Measurements from ENCODE around the gene ANKK1.

Gene ANKK1

GRCh38 chr11:113363996-113364641 is 23.5 kb upstream of the ANKK1 start:
- Histone ChIP-seq H3K36me3 (ENCODE audit: insufficient read depth, low read length) (peaks cover 12% of the 10 kb centered on the region), H3K9me3 (replicated peaks; ENCODE audit: low read length) (no peaks in the 10 kb centered on the region), H3K4me2 (ENCODE audit: low read length) (no peak overlapping the region), H3K27me3 (ENCODE audit: control insufficient read depth, insufficient read depth, low read length) (no peaks in the 10 kb centered on the region), H3K4me3 (ENCODE audit: low read length) (no peak overlapping the region), H3K9ac (ENCODE audit: low read depth, low read length) (no peak overlapping the region), H3K4me1 (ENCODE audit: control insufficient read depth, insufficient read depth, low read length) (no peaks in the 10 kb centered on the region)

GRCh38 chr11:113365895-113366294 is 21.7 kb upstream of the ANKK1 start:
- Histone ChIP-seq H3K9ac (ENCODE audit: low read depth, low read length) (no peak overlapping the region), H3K9me3 (replicated peaks; ENCODE audit: low read length) (no peaks in the 10 kb centered on the region), H3K4me2 (ENCODE audit: low read length) (no peak overlapping the region), H3K4me3 (ENCODE audit: low read length) (no peak overlapping the region), H3K4me1 (ENCODE audit: control insufficient read depth, insufficient read depth, low read length) (no peaks in the 10 kb centered on the region), H3K27me3 (ENCODE audit: control insufficient read depth, insufficient read depth, low read length) (no peaks in the 10 kb centered on the region), H3K36me3 (ENCODE audit: insufficient read depth, low read length) (peaks cover 12% of the 10 kb centered on the region)

GRCh38 chr11:113369411-113369810 is 18.2 kb upstream of the ANKK1 start:
- peaks cover 12% of the 10 kb centered on the region for H3K4me1 ChIP-seq (ENCODE audit: control insufficient read depth, insufficient read depth, low read length)
- H3K4me3 ChIP-seq (ENCODE audit: low read length): no peak overlapping the region
- peaks cover 7% of the 10 kb centered on the region for H3K36me3 ChIP-seq (ENCODE audit: insufficient read depth, low read length)
- H3K27me3 ChIP-seq (ENCODE audit: control insufficient read depth, insufficient read depth, low read length): no peaks in the 10 kb centered on the region
- no peak overlapping the region for H3K9ac ChIP-seq (ENCODE audit: low read depth, low read length)
- H3K4me2 ChIP-seq (ENCODE audit: low read length): no peak overlapping the region
- no peaks in the 10 kb centered on the region for H3K9me3 ChIP-seq (replicated peaks; ENCODE audit: low read length)

- H3K9ac ChIP-seq (ENCODE audit: low read depth, low read length): no peak overlapping the region
These were observed 16.9 kb upstream of the ANKK1 start for GRCh38 chr11:113370634-113371033.

GRCh38 chr11:113372309-113372708 is 15.3 kb upstream of the ANKK1 start:
- H3K4me3 ChIP-seq (ENCODE audit: low read length): no peak overlapping the region
- peaks cover 6% of the 10 kb centered on the region for H3K27me3 ChIP-seq (ENCODE audit: control insufficient read depth, insufficient read depth, low read length)
- H3K4me2 ChIP-seq (ENCODE audit: low read length): no peak overlapping the region
- H3K4me1 ChIP-seq (ENCODE audit: control insufficient read depth, insufficient read depth, low read length): peaks cover 12% of the 10 kb centered on the region
- no peaks in the 10 kb centered on the region for H3K36me3 ChIP-seq (ENCODE audit: insufficient read depth, low read length)
- no peak overlapping the region for H3K9ac ChIP-seq (ENCODE audit: low read depth, low read length)
- no peaks in the 10 kb centered on the region for H3K9me3 ChIP-seq (replicated peaks; ENCODE audit: low read length)

More at GRCh38 chr11:113370634-113371033, 16.9 kb upstream of the ANKK1 start:
- H3K36me3 ChIP-seq (ENCODE audit: insufficient read depth, low read length): no peaks in the 10 kb centered on the region
- H3K4me2 ChIP-seq (ENCODE audit: low read length): no peak overlapping the region
- H3K4me3 ChIP-seq (ENCODE audit: low read length): no peak overlapping the region
- no peaks in the 10 kb centered on the region for H3K27me3 ChIP-seq (ENCODE audit: control insufficient read depth, insufficient read depth, low read length)
- no peaks in the 10 kb centered on the region for H3K9me3 ChIP-seq (replicated peaks; ENCODE audit: low read length)
- H3K4me1 ChIP-seq (ENCODE audit: control insufficient read depth, insufficient read depth, low read length): peaks cover 12% of the 10 kb centered on the region

GRCh38 chr11:113373306-113373705 is 14.3 kb upstream of the ANKK1 start:
- no peak overlapping the region for H3K4me2 ChIP-seq (ENCODE audit: low read length)
- no peak overlapping the region for H3K9ac ChIP-seq (ENCODE audit: low read depth, low read length)
- no peak overlapping the region for H3K4me3 ChIP-seq (ENCODE audit: low read length)
- H3K9me3 ChIP-seq (replicated peaks; ENCODE audit: low read length): no peaks in the 10 kb centered on the region
- peaks cover 12% of the 10 kb centered on the region for H3K4me1 ChIP-seq (ENCODE audit: control insufficient read depth, insufficient read depth, low read length)
- H3K36me3 ChIP-seq (ENCODE audit: insufficient read depth, low read length): no peaks in the 10 kb centered on the region
- H3K27me3 ChIP-seq (ENCODE audit: control insufficient read depth, insufficient read depth, low read length): peaks cover 8% of the 10 kb centered on the region

- Histone ChIP-seq H3K4me1 (ENCODE audit: control insufficient read depth, insufficient read depth, low read length) (peaks cover 12% of the 10 kb centered on the region), H3K9me3 (replicated peaks; ENCODE audit: low read length) (no peaks in the 10 kb centered on the region), H3K9ac (ENCODE audit: low read depth, low read length) (no peak overlapping the region), H3K4me3 (ENCODE audit: low read length) (no peak overlapping the region), H3K4me2 (ENCODE audit: low read length) (no peak overlapping the region), H3K27me3 (ENCODE audit: control insufficient read depth, insufficient read depth, low read length) (peaks cover 8% of the 10 kb centered on the region), H3K36me3 (ENCODE audit: insufficient read depth, low read length) (no peaks in the 10 kb centered on the region)
These were observed 13.5 kb upstream of the ANKK1 start for GRCh38 chr11:113373981-113374560.

- H3K4me2 ChIP-seq (ENCODE audit: low read length): no peak overlapping the region
- H3K36me3 ChIP-seq (ENCODE audit: insufficient read depth, low read length): no peaks in the 10 kb centered on the region
- no peak overlapping the region for H3K4me3 ChIP-seq (ENCODE audit: low read length)
- no peaks in the 10 kb centered on the region for H3K9me3 ChIP-seq (replicated peaks; ENCODE audit: low read length)
- H3K9ac ChIP-seq (ENCODE audit: low read depth, low read length): no peak overlapping the region
- H3K27me3 ChIP-seq (ENCODE audit: control insufficient read depth, insufficient read depth, low read length): peaks cover 8% of the 10 kb centered on the region
- peaks cover 12% of the 10 kb centered on the region for H3K4me1 ChIP-seq (ENCODE audit: control insufficient read depth, insufficient read depth, low read length)
These were observed 12.2 kb upstream of the ANKK1 start for GRCh38 chr11:113375402-113375801.

- Histone ChIP-seq H3K4me1 (ENCODE audit: control insufficient read depth, insufficient read depth, low read length) (peaks cover 12% of the 10 kb centered on the region), H3K4me3 (ENCODE audit: low read length) (no peak overlapping the region), H3K4me2 (ENCODE audit: low read length) (no peak overlapping the region), H3K9ac (ENCODE audit: low read depth, low read length) (no peak overlapping the region), H3K9me3 (replicated peaks; ENCODE audit: low read length) (no peaks in the 10 kb centered on the region), H3K27me3 (ENCODE audit: control insufficient read depth, insufficient read depth, low read length) (peaks cover 8% of the 10 kb centered on the region), H3K36me3 (ENCODE audit: insufficient read depth, low read length) (no peaks in the 10 kb centered on the region)
These were observed 11.4 kb upstream of the ANKK1 start for GRCh38 chr11:113376156-113376555.

- H3K4me2 ChIP-seq (ENCODE audit: low read length): no peak overlapping the region
- H3K4me3 ChIP-seq (ENCODE audit: low read length): no peak overlapping the region
- peaks cover 8% of the 10 kb centered on the region for H3K27me3 ChIP-seq (ENCODE audit: control insufficient read depth, insufficient read depth, low read length)
- no peak overlapping the region for H3K9ac ChIP-seq (ENCODE audit: low read depth, low read length)
- H3K9me3 ChIP-seq (replicated peaks; ENCODE audit: low read length): no peaks in the 10 kb centered on the region
- no peaks in the 10 kb centered on the region for H3K36me3 ChIP-seq (ENCODE audit: insufficient read depth, low read length)
- H3K4me1 ChIP-seq (ENCODE audit: control insufficient read depth, insufficient read depth, low read length): peaks cover 9% of the 10 kb centered on the region
These were observed 9.7 kb upstream of the ANKK1 start for GRCh38 chr11:113377681-113378412.

- Histone ChIP-seq H3K9me3 (replicated peaks; ENCODE audit: low read length) (no peaks in the 10 kb centered on the region), H3K4me1 (ENCODE audit: control insufficient read depth, insufficient read depth, low read length) (peaks cover under 1% of the 10 kb centered on the region), H3K27me3 (ENCODE audit: control insufficient read depth, insufficient read depth, low read length) (peaks cover 8% of the 10 kb centered on the region), H3K36me3 (ENCODE audit: insufficient read depth, low read length) (no peaks in the 10 kb centered on the region), H3K4me3 (ENCODE audit: low read length) (no peak overlapping the region), H3K9ac (ENCODE audit: low read depth, low read length) (no peak overlapping the region), H3K4me2 (ENCODE audit: low read length) (no peak overlapping the region)
These were observed 8.9 kb upstream of the ANKK1 start for GRCh38 chr11:113378692-113379091.

All from skeletal muscle satellite cell (primary cell).